ENCODE measurements around the gene BGLAP. TPM values are rescaled to one million over a fixed set of nuclear protein-coding genes. Genes with fewer than 3 reads are reported as not detected.

The BGLAP gene
- polyA plus RNA-seq, 1 donor (not counting 4 experiments of a cell fraction or from before 2014, with no cell fraction given): 0.12 TPM

- H3K4me2 ChIP-seq (ENCODE audit: control insufficient read depth, extremely low read depth, insufficient read depth, low read depth, low read length): no peak overlapping the region
- FAIRE-seq (no peak), DNase-seq (ENCODE audit: low read depth, low spot score) (no peak)
- no peaks in the 10 kb centered on the region for H3K79me2 ChIP-seq (ENCODE audit: control insufficient read depth, insufficient read depth, low read length)
- no peaks in the 10 kb centered on the region for H3K27me3 ChIP-seq (ENCODE audit: control insufficient read depth, extremely low read depth, insufficient read depth, low read length)
- no peak overlapping the region for H2AFZ ChIP-seq (ENCODE audit: control insufficient read depth, low read length)
- peaks cover 37 to 67% of the 10 kb centered on the region in 2 experiments for H3K36me3 ChIP-seq (ENCODE audit: control insufficient read depth in 2 of 2, extremely low read depth in 1 of 2, insufficient read depth in 2 of 2, low read length in 2 of 2)
- H3K9me1 ChIP-seq (ENCODE audit: control insufficient read depth, extremely low read depth, insufficient read depth, low read length): no peaks in the 10 kb centered on the region
- H3K27ac ChIP-seq (ENCODE audit: control insufficient read depth, insufficient read depth, low read length): no peak overlapping the region
- H4K20me1 ChIP-seq (ENCODE audit: control insufficient read depth, extremely low read depth, insufficient read depth, low read length): no peaks in the 10 kb centered on the region
- H3K9me3 ChIP-seq (ENCODE audit: control insufficient read depth, low read depth, low read length): no peaks in the 10 kb centered on the region
- TF ChIP-seq EZH2 (IDR thresholded peaks at IDR 0.05; ENCODE audit: low read length) (no peak), CTCF (optimal IDR thresholded peaks at IDR 0.05 in 1 of 3, IDR thresholded peaks at IDR 0.05 in 1 of 3, conservative IDR thresholded peaks at IDR 0.05 in 1 of 3; ENCODE audit: extremely low read depth in 1 of 3, insufficient read depth in 2 of 3, low read length in 3 of 3) (no peak)
- H3K4me1 ChIP-seq (ENCODE audit: control insufficient read depth, extremely low read depth, insufficient read depth, low read length): peaks cover 22% of the 10 kb centered on the region
- H3K9ac ChIP-seq (ENCODE audit: control insufficient read depth, extremely low read depth, insufficient read depth, low read length): no peak overlapping the region
- dilution Hi-C loops (cut with MboI; ENCODE audit: extremely low pct_ligation_motif_present, low sequenced_read_pairs): no loop called here
- H3K4me3 ChIP-seq (ENCODE audit: control insufficient read depth in 2 of 3, extremely low read depth in 1 of 3, insufficient read depth in 2 of 3, low read depth in 1 of 3, low read length in 3 of 3): no peak overlapping the region
Measured at GRCh38 chr1:156253634-156254033, 11.7 kb downstream of the BGLAP start.

- Histone ChIP-seq H3K79me2 (ENCODE audit: control insufficient read depth, insufficient read depth, low read length) (no peaks in the 10 kb centered on the region), H3K4me1 (ENCODE audit: control insufficient read depth, extremely low read depth, insufficient read depth, low read length) (peaks cover 54% of the 10 kb centered on the region), H3K27ac (ENCODE audit: control insufficient read depth, insufficient read depth, low read length) (peak overlapping the region; percentile 39), H4K20me1 (ENCODE audit: control insufficient read depth, extremely low read depth, insufficient read depth, low read length) (peaks cover 4% of the 10 kb centered on the region), H3K9ac (ENCODE audit: control insufficient read depth, extremely low read depth, insufficient read depth, low read length) (no peak overlapping the region), H3K9me3 (ENCODE audit: control insufficient read depth, low read depth, low read length) (no peaks in the 10 kb centered on the region), H3K4me2 (ENCODE audit: control insufficient read depth, extremely low read depth, insufficient read depth, low read depth, low read length) (peak overlapping the region; percentile 38), H3K9me1 (ENCODE audit: control insufficient read depth, extremely low read depth, insufficient read depth, low read length) (peaks cover 5% of the 10 kb centered on the region), H3K27me3 (ENCODE audit: control insufficient read depth, extremely low read depth, insufficient read depth, low read length) (no peaks in the 10 kb centered on the region), H3K36me3 (ENCODE audit: control insufficient read depth in 2 of 2, extremely low read depth in 1 of 2, insufficient read depth in 2 of 2, low read length in 2 of 2) (peaks cover 36 to 67% of the 10 kb centered on the region in 2 experiments), H3K4me3 (ENCODE audit: control insufficient read depth in 2 of 3, extremely low read depth in 1 of 3, insufficient read depth in 2 of 3, low read depth in 1 of 3, low read length in 3 of 3) (no peak overlapping the region), H2AFZ (ENCODE audit: control insufficient read depth, low read length) (no peak overlapping the region)
- DNase-seq (ENCODE audit: low read depth, low spot score) (no peak), FAIRE-seq (peak; percentile 77)
- TF ChIP-seq EZH2 (IDR thresholded peaks at IDR 0.05; ENCODE audit: low read length): no peak
- TF ChIP-seq CTCF (optimal IDR thresholded peaks at IDR 0.05 in 1 of 3, IDR thresholded peaks at IDR 0.05 in 1 of 3, conservative IDR thresholded peaks at IDR 0.05 in 1 of 3; ENCODE audit: extremely low read depth in 1 of 3, insufficient read depth in 2 of 3, low read length in 3 of 3): no peak
- dilution Hi-C loops (cut with MboI; ENCODE audit: extremely low pct_ligation_motif_present, low sequenced_read_pairs): no loop called here
Measured at GRCh38 chr1:156257711-156258110, 15.7 kb downstream of the BGLAP start.

Measured in keratinocyte (primary cell).